ENCODE results near the gene SNAPC1. TPM values are rescaled to one million over a fixed set of nuclear protein-coding genes. Genes with fewer than 3 reads are reported as not detected.
A peak's percentile ranks its signal among the peaks of the same experiment; 100 is the strongest.
"Not testable (repeated sequence)": the region's sequence is repeated elsewhere in the genome, so short reads cannot be mapped to it uniquely, and the experiment has no call there.

SNAPC1 gene
- total and polyA plus RNA-seq, 2 donors (not counting 3 experiments of a cell fraction or from before 2014, with no cell fraction given): 12.7 to 14.3 TPM

DNA sequence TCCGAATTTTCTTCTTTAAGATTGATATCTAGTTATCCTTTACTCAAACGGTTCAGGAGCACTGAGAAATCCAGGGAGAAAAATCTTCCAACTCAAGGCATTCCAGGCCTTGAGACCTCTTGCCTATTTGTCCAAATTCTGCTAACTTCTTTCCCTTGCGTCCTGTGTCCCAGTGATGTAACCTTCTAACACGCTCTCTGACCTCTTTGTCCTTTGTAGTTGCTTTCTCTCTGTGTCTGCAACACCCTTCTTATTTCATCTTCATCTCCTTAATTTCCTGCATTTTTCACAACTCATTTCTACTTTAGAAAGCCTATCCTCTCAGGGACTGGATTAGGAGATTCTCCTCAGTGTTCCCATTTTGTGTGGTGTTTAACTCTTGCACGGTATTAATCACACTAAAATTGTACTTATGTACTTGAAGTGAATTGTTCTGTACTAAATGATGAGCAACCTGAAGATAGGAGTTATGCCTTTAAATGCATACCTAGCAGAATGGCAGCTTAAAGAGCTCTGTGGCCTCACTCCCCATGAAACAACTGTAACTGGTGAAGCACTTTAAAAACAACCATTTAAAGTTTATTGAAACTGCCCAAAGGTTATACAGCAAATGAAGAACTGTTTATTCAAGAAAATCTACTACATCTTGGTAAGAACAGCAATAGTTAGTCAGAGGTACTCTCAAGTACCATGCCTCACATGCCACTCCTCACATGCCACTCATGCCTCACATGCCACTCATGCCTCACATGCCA is 7.4 kb upstream of the SNAPC1 start:
- Histone ChIP-seq H3K9ac (replicated peaks; ENCODE audit: extremely low read depth, insufficient read depth, low read length) (no peak overlapping the region), H3K9me3 (replicated peaks; ENCODE audit: control insufficient read depth, insufficient read depth, low read length) (no peaks in the 10 kb centered on the region), H2AFZ (ENCODE audit: low read depth, low read length) (no peak overlapping the region), H3K9me1 (replicated peaks; ENCODE audit: control insufficient read depth, extremely low read depth, insufficient read depth, low read length) (no peaks in the 10 kb centered on the region), H3K4me2 (ENCODE audit: insufficient read depth, low read length) (no peak overlapping the region), H3K4me3 (replicated peaks in 1 of 3; ENCODE audit: insufficient read depth in 1 of 3, low read depth in 1 of 3, low read length in 3 of 3) (no peak overlapping the region), H3K79me2 (ENCODE audit: control insufficient read depth, insufficient read depth, low read length) (peaks cover 4% of the 10 kb centered on the region), H3K27ac (ENCODE audit: insufficient read depth, low read depth, low read length) (no peak overlapping the region), H3K4me1 (ENCODE audit: control insufficient read depth, extremely low read depth, insufficient read depth, low read length) (peaks cover 34% of the 10 kb centered on the region), H3K36me3 (ENCODE audit: control insufficient read depth in 2 of 2, extremely low read depth in 1 of 2, insufficient read depth in 2 of 2, low read length in 2 of 2) (no peaks in the 10 kb centered on the region), H3K27me3 (ENCODE audit: control insufficient read depth in 2 of 2, insufficient read depth in 2 of 2, low read length in 2 of 2) (no peaks in the 10 kb centered on the region), H4K20me1 (replicated peaks; ENCODE audit: control insufficient read depth, extremely low read depth, insufficient read depth, low read length) (no peaks in the 10 kb centered on the region)
- intact Hi-C loops (cut with micrococcal nuclease): no loop called here
- dilution Hi-C loops (cut with MboI; ENCODE audit: extremely low pct_ligation_motif_present, low sequenced_read_pairs): no loop called here
- CTCF ChIA-PET: no interaction called here
- DNase-seq (ENCODE audit: low read depth, low spot score) (peak; percentile 39), FAIRE-seq (no peak)
- no TSS peak for BruUV-seq (replicated peaks)
- TF ChIP-seq MYC (IDR thresholded peaks at IDR 0.05; ENCODE audit: low read depth, low read length): no peak
- peak; percentile 8 for TF ChIP-seq JUN (IDR thresholded peaks at IDR 0.05; ENCODE audit: borderline replicate concordance, insufficient read depth, insufficient read length, low read depth)
- POLR2A ChIA-PET: no interaction called here

- H3K79me2 ChIP-seq (ENCODE audit: control insufficient read depth, insufficient read depth, low read length); H3K9ac ChIP-seq (replicated peaks; ENCODE audit: extremely low read depth, insufficient read depth, low read length); H3K36me3 ChIP-seq (ENCODE audit: control insufficient read depth in 2 of 2, extremely low read depth in 1 of 2, insufficient read depth in 2 of 2, low read length in 2 of 2); H3K9me3 ChIP-seq (replicated peaks; ENCODE audit: control insufficient read depth, insufficient read depth, low read length); H3K4me3 ChIP-seq (replicated peaks in 1 of 3; ENCODE audit: insufficient read depth in 1 of 3, low read depth in 1 of 3, low read length in 3 of 3); intact Hi-C loops (cut with micrococcal nuclease); BruUV-seq (replicated peaks); H4K20me1 ChIP-seq (replicated peaks; ENCODE audit: control insufficient read depth, extremely low read depth, insufficient read depth, low read length); H2AFZ ChIP-seq (ENCODE audit: low read depth, low read length); CTCF ChIA-PET; dilution Hi-C loops (cut with MboI; ENCODE audit: extremely low pct_ligation_motif_present, low sequenced_read_pairs); H3K27ac ChIP-seq (ENCODE audit: insufficient read depth, low read depth, low read length); H3K4me2 ChIP-seq (ENCODE audit: insufficient read depth, low read length); H3K9me1 ChIP-seq (replicated peaks; ENCODE audit: control insufficient read depth, extremely low read depth, insufficient read depth, low read length); H3K27me3 ChIP-seq (ENCODE audit: control insufficient read depth in 2 of 2, insufficient read depth in 2 of 2, low read length in 2 of 2); DNase-seq (ENCODE audit: low read depth, low spot score); FAIRE-seq; POLR2A ChIA-PET: not testable (repeated sequence)
- H3K4me1 ChIP-seq (ENCODE audit: control insufficient read depth, extremely low read depth, insufficient read depth, low read length): peaks cover 30% of the 10 kb centered on the region
- peak; percentile 63 for TF ChIP-seq POLR2AphosphoS5 (IDR thresholded peaks at IDR 0.05; ENCODE audit: insufficient read depth, low read depth, low read length)
Observed at GRCh38 chr14:61755382-61755742, 6.9 kb upstream of the SNAPC1 start.

All from endothelial cell of umbilical vein (primary cell).